Measurements from ENCODE around the gene SLC25A33.
"Not testable (repeated sequence)": the region's sequence is repeated elsewhere in the genome, so short reads cannot be mapped to it uniquely, and the experiment has no call there.

The SLC25A33 gene

DNA sequence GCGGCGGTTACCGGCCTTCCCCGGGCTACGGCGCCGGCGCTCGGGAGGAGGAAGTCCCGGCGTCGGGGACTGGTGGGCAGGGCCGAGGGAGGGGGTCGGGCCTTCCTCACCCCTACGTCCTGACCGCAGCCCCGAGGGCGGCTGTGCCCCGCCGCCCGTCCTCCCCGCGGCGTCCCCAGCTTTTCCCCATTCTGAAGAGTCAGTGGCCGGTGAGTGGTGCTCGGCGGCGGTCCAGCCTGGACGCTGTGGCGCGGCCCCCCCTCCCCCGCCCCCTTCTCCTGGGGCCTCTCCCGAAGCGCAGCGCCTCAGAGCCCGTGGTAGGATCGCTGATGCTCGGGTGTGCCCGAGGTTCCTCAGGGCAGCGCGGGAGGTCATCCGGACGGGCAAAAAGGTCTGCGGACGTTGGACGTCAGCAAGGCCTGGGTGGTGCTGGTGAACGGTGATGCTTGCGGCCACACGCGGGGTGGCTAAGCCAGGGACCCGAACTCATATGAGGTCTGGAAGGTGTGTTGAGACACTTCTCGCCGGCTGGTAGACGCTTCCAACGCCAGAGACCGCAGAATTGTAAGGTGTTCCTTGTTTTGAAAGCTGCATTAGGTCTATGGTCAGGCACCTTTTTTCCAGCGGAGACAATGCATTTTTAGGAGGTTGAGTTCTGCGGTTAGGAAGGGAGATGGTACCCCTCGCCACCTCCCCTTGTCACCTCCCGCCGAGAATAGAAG, 725 bp downstream of the SLC25A33 start:
- DNase-seq (ENCODE audit: low read depth): peak; percentile 21

GRCh38 chr1:9542430-9542829, 3.2 kb downstream of the SLC25A33 start:
- DNase-seq (ENCODE audit: low read depth): no peak

- DNase-seq (ENCODE audit: low read depth): no peak
Measured at GRCh38 chr1:9544926-9545325, 5.7 kb downstream of the SLC25A33 start.

GRCh38 chr1:9549955-9550546, 10.8 kb downstream of the SLC25A33 start:
- DNase-seq (ENCODE audit: low read depth): no peak

- no peak for DNase-seq (ENCODE audit: low read depth)
Measured at GRCh38 chr1:9551984-9552383, 12.7 kb downstream of the SLC25A33 start.

GRCh38 chr1:9553736-9554144, 14.5 kb downstream of the SLC25A33 start:
- no peak for DNase-seq (ENCODE audit: low read depth)

- DNase-seq (ENCODE audit: low read depth): no peak
Measured at GRCh38 chr1:9555942-9556341, 16.7 kb downstream of the SLC25A33 start.

DNA sequence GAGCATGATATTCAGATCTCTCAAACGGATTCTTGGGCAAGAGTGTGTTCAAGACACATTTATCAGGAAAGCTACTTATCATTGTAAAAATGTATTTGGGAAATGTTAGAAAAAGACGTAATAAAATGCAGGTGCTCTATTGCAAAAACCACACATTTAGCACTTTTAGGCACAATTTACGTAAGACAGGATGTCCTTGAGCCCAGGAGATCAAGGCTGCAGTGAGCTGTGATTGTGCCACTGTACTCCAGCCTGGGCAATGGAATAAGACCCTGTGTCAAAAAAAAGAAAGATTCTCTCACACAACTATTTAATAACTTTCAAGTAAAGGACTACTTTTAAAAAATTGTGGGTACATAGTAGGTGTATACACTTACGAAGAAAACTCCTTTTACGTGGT, 18.4 kb downstream of the SLC25A33 start:
- DNase-seq (ENCODE audit: low read depth): no peak

GRCh38 chr1:9558271-9558945, 19.1 kb downstream of the SLC25A33 start:
- DNase-seq (ENCODE audit: low read depth): no peak

DNA sequence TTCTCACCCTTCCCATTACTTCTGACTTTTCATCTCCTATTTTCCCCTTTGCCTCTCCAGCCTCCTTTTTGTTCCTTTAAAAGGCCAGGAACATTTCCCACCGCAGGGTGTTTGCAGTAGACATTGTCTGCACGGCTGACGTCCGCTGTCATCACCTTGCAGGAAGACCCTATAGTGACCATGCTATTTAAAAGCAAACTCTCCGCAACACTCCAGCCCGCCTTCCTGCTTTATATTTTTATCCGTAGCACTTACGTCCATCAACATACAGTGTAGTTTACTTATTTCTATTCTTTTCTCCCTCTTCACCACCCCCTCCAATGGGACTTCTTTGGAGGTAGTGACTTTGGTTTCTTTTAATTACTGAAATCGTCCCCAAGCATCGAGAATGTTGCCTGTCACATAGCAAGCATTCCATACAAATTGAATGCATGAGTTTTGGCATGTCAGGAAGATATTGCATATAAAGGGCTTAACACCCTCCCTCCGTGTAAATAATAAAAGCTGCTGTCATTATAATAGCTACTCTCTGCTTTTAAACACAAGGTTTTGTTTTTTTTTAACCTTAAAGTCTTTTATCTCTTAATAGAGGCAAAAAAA, 19.8 kb downstream of the SLC25A33 start:
- DNase-seq (ENCODE audit: low read depth): no peak

GRCh38 chr1:9559673-9560072, 20.4 kb downstream of the SLC25A33 start:
- no peak for DNase-seq (ENCODE audit: low read depth)

DNA sequence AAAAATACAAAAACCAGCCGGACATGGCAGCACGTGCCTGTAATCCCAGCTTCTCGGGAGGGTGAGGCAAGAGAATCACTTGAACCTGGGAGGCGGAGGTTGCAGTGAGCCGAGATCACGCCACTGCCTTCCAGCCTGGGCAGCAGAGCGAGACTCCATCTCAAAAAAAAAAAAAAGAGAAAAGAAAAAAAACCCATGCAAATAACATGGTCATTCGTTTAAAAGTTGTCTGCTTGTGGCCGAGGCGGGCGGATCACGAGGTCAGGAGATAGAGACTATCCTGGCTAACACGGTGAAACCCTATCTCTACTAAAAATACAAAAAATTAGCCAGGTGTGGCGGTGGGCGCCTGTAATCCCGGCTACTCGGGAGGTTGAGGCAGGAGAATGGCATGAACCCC, 20.8 kb downstream of the SLC25A33 start:
- DNase-seq (ENCODE audit: low read depth): not testable (repeated sequence)

- DNase-seq (ENCODE audit: low read depth): no peak
Measured at GRCh38 chr1:9561429-9561828, 22.2 kb downstream of the SLC25A33 start.

GRCh38 chr1:9569267-9569666, 30.0 kb downstream of the SLC25A33 start:
- DNase-seq (ENCODE audit: low read depth): no peak

DNA sequence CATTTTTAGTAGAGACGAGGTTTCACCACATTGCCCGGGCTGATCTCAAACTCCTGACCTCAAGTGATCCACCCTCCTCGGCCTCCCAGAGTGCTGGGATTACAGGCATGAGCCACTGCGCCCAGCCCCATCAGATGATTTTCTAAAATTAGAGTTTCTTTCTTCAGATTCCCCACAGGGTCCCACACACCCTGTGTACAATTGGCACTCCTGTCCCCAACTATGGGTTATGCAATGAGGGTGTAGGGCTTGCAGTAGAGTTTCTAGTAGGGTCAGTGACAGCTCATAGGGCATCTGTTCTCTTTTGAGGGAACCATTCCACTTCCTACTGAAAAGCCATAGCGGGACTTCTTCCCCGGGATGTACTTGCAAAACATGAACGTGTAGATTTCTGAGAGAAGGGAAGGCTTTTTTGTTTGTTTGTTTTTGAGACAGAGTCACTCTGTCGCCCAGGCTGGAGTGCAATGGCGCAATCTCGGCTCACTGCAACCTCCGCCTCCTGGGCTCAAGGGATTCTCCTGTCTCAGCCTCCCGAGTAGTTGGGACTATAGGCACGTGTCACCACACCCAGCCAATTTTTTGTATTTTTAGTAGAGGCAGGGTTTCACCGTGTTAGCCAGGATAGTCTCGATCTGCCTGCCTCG, 31.7 kb downstream of the SLC25A33 start:
- not testable (repeated sequence) for DNase-seq (ENCODE audit: low read depth)

- no peak for DNase-seq (ENCODE audit: low read depth)
Measured at GRCh38 chr1:9573723-9574122, 34.5 kb downstream of the SLC25A33 start.

GRCh38 chr1:9575486-9575885, 36.2 kb downstream of the SLC25A33 start:
- no peak for DNase-seq (ENCODE audit: low read depth)

GRCh38 chr1:9576903-9577302, 37.6 kb downstream of the SLC25A33 start:
- DNase-seq (ENCODE audit: low read depth): no peak

DNA sequence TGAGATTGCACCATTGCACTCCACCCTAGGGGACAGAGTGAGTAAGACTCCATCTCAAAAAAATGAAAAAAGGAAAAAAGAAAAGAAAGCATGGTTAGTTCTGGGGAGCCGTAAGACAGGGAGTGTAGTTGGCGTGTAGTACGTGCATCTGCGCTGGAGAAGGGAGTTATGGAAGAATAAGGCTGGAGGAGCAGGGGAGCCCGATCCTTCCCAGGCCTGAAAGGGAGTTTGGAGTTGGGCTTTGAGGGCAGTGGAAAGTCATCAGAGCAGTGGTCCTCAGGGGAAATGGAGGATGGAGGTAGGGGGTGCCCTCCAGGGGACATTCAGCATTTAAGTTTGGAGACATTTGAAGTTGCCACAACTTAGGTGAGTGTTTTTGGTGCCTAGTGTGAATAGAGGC, 38.2 kb downstream of the SLC25A33 start:
- no peak for DNase-seq (ENCODE audit: low read depth)

DNA sequence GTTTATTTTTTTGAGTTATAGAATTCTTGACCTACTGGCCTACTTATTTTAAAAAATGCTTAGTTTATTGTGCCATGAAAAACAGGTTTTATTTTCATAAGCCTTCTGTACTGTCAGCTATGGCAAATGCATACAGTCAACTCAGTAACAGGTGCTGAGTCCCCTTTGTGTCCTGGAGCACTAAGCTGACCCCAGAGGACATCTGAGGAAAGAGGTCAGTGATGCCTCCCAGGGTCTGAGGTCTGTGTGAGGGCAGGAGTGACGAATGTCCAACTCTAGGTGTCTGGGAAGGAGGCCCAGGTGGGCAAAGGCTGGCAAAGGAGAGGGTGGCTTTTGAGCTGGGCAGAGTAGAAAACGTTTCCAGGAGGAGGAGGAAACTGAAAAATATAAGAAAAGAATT, 41.7 kb downstream of the SLC25A33 start:
- DNase-seq (ENCODE audit: low read depth): no peak

- no peak for DNase-seq (ENCODE audit: low read depth)
Measured at GRCh38 chr1:9586147-9586766, 47.0 kb downstream of the SLC25A33 start.

GRCh38 chr1:9588551-9589143, 49.4 kb downstream of the SLC25A33 start, which contains the start of gene TMEM201:
Gene TMEM201, plus strand, starts transcription at chr1:9588911. Its CDS starts 20 bp downstream, at chr1:9588931.
- peak; percentile 85 for DNase-seq (ENCODE audit: low read depth)

All from stimulated activated CD8-positive, alpha-beta memory T cell treated with anti-CD3 and anti-CD28 coated beads, Interleukin-7, amount 100 ng/mL, for 24 hours (primary cell).